ENCODE results near the gene DLK2.
A peak's percentile ranks its signal among the peaks of the same experiment; 100 is the strongest.
"Not testable (repeated sequence)": the region's sequence is repeated elsewhere in the genome, so short reads cannot be mapped to it uniquely, and the experiment has no call there.

DLK2 gene, protein sequence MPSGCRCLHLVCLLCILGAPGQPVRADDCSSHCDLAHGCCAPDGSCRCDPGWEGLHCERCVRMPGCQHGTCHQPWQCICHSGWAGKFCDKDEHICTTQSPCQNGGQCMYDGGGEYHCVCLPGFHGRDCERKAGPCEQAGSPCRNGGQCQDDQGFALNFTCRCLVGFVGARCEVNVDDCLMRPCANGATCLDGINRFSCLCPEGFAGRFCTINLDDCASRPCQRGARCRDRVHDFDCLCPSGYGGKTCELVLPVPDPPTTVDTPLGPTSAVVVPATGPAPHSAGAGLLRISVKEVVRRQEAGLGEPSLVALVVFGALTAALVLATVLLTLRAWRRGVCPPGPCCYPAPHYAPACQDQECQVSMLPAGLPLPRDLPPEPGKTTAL

GRCh38 chr6:43455531-43456428, at the start of gene DLK2:
TSS of gene DLK2 (minus strand) at chr6:43455548. CDS start at chr6:43454825, 723 bp downstream.
- peak; percentile 28 for DNase-seq (ENCODE audit: low spot score)

DNA sequence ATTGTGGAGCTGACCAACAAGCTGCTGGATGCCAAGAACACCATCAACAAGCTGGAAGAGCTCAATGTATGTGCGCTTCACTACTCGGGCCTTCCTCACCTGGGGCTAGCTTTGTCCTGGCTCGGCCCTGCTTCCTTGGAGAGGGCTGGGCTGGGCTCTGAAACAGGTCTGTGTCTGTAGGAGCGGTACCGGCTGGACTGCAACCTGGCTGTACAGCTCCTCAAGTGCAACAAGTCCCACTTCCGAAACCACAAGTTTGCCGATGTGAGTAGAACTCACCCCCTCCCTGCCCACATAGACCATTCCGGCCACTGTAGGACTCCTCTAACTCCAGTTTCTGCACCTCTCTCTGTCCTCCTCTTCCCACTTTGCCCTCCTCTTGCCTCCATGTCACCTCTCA, 48.1 kb upstream of the DLK2 start:
- no peak for DNase-seq (ENCODE audit: low spot score)

GRCh38 chr6:43502666-43503065, 47.3 kb upstream of the DLK2 start:
- DNase-seq (ENCODE audit: low spot score): no peak

DNA sequence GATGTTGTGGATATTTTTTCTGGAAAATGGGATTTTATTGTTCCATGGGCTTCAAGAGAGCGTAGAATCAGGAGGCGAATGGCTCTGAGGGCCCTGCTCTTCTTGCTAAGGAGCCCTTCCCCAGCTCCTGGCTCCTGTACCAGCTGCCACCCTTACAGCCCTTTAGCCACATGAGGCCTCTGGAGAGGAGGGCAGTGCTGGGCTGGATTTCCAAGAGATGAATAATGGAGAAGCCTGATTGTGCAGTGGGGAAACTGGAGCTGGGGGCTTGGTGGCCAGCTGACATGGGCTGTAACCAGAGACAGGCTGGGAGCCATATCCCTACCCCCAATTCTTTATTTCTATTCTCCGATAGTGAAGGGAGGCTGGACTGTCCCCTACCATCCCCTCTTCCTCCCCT, 45.6 kb upstream of the DLK2 start:
- DNase-seq (ENCODE audit: low spot score): no peak

- no peak for DNase-seq (ENCODE audit: low spot score)
These were observed 43.9 kb upstream of the DLK2 start for GRCh38 chr6:43499028-43499815.

GRCh38 chr6:43498291-43498690, 42.9 kb upstream of the DLK2 start:
- not testable (repeated sequence) for DNase-seq (ENCODE audit: low spot score)

- DNase-seq (ENCODE audit: low spot score): no peak
These were observed 42.3 kb upstream of the DLK2 start for GRCh38 chr6:43497689-43498088.

GRCh38 chr6:43497129-43497396, 41.7 kb upstream of the DLK2 start:
- no peak for DNase-seq (ENCODE audit: low spot score)

DNA sequence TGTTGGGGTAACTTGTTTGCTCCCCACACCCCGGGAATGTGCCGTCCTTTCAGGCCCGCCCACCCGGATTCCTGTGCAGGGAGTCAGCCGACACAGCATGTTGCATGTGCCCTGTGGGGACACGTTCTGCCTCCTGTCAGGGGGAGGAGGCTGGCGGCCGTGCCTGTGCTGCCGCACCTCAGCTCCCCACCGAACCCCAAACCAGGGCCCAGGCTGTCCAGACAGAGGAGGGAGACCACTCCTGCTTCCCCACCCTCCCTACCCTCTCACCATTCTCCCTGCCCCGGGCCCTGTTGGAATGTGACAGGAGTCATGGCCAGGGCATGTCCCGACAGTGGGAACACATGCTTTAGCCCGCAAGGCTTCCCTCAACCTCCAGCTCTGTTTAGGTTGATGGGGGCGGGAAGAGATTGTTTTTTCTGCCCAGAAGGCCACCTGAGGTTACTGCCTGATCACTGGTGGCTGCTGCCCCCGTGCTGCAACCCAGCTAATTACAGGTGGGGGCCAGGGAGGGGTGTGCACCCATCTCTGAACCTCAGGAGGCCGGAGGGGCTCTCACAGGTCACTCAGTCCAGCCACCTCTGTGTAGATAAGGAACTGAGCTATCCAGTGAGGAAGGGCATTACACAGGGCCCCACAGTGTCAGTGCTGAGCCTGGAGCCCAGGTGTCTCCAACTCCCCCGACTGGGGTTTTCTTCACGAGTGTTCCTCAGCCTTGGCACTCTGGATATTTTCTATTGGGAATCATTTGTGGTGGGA, 41.2 kb upstream of the DLK2 start:
- no peak for DNase-seq (ENCODE audit: low spot score)

DNA sequence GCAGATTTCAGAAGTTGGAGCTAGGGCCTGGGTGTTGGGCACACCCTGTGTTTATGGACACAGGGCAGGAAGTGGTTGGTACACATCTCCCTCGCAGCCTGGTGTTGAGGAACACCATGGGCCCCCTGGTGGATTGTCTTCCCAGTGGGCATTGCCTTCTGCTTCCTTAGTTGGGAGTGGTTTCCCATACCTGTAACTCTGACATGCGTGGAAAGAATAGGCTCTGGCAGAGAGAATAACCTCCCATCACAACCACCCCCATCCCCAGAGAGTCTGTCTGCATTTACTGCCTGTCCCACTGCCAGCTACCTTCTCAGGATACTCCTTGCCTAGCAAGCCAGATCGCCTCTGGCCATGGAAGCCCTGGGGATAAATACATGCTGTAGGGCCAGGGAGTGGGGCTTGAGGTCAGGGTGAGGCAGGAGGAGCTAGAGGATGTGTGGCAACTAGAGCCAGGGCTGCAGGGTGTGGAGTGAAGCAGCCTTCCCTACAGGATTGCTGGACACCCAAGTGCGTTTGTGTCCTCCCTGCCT, 40.1 kb upstream of the DLK2 start:
- no peak for DNase-seq (ENCODE audit: low spot score)

GRCh38 chr6:43494766-43495165, 39.4 kb upstream of the DLK2 start:
- DNase-seq (ENCODE audit: low spot score): no peak

GRCh38 chr6:43494321-43494720, 39.0 kb upstream of the DLK2 start:
- no peak for DNase-seq (ENCODE audit: low spot score)

DNA sequence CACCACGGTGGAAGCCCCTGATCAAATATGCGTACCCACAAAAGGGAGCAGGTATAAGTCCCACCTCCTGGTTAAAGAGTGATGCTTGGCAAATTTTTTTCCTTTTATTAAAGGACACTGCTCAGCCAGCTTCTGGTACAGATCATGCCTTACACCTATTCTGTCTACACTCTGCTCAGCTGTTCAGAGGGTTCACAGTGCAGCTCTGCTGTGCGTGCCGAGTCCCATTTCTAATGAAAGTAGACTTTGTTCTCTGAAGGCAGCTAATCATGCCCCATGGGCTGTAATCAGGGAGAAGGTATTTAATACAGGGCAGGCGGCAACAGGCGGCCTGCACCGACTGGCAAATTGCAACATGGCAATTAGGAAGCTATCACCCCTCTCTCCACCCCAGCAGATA, 38.5 kb upstream of the DLK2 start:
- no peak for DNase-seq (ENCODE audit: low spot score)

GRCh38 chr6:43493230-43493629, 37.9 kb upstream of the DLK2 start:
- no peak for DNase-seq (ENCODE audit: low spot score)

DNA sequence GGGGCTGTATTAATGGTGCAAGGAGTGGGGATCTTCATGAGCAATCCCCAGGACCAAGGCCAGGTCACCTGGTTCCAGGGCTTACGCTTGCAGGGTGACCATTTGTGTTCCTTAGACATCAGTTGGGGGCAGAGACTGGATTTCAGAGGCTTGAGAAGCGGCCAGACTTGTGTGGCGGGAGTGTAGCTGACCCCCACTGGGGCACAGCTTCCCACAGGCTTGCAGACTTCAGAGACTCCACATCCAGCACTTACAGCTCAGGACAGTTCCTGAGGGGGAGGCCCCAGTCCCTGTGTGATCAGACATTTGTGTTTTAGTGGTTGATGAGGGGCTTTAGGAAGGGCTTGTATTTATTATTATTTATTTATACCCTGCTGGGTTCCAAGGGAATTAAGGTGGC, 37.3 kb upstream of the DLK2 start:
- no peak for DNase-seq (ENCODE audit: low spot score)

GRCh38 chr6:43491750-43492661, 36.7 kb upstream of the DLK2 start:
- DNase-seq (ENCODE audit: low spot score): no peak

DNA sequence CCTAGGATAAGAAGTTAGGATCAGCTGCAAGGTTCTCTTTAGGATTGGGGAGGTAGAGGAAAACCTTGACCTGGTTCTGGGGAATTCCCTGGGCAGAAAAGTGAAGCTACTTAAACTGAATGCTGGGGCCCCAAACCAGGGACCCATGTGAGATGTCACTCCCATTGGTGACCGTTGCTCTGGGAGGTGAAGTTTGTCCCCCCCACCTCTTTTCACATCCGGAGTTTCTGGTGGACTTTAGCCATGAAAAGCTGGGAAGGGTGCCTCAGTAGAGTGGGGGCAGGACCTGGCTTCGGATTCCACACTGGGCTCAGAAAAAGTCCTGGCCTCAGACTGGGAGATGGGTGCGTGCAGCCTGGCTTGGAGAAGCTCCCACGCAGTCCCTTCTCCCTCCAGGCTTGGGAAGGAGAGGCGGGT, 35.2 kb upstream of the DLK2 start:
- DNase-seq (ENCODE audit: low spot score): no peak

DNA sequence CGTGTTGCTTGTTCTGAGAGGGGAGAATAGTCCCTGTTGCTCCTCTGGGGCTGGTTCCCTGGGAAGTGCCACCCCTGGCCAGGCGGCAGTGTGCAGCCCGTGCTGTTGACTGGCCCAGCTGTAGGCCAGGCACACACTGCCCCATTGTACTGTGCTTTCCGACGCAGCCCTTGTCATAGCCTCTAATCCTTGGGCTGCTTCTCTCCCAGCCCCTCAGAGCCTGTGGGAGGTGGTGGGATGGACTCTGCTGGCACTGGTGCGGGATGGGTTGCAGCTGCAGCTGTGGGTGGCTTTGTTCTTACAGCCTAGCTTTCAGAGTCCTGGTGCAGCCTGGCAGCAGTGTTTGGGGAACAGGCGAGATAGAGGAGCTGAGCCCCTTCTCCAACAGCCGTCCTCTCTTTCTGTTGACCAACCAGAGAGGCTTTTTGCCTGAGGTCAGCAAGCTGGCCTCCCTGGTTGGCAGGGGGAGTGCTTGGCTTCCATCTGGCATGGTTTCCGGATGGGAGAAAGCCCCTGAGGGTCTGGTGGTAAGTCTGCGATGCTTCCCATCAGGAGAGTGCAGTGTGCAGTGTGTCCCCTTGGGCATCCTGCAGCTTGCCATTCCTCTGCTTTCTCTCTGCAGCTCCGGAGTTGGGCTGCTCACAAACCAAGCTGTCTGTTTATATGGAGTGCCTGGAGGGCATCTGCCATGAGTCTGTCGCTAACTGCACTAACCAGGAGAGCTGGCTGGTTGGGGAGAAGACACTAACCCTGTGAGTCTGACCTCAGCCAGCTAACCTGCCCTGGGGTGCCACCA, 34.1 kb upstream of the DLK2 start:
- no peak for DNase-seq (ENCODE audit: low spot score)

DNA sequence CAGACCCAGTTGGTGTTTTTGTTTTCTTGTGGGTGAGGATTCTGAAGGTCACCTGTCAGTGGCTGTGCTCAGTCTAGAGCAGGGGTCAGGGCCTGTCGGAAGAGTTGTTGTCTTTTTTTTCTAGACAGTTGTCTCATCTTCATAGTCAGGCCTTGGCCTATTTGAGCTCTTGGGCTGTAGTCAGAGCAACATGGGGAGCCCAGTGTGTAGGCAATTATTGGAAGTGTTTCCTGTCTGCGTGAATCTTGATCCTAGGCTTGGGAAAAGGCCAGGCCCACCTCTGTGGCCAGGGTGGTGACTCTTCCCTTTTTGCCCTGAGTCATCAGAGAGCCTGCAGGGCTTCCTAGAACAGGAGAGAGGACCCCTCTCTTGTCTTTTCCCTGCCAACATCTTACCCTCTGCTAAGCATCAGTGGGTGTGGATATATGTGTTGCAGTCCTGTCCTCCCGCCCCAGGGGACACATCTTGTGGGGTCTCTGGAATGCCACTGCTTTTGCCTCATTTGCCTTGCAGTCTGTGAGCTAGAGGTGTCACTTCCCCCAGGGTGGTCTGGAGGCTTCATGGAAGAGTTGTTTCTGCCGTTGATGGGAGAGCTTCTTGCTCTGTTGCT, 33.4 kb upstream of the DLK2 start:
- no peak for DNase-seq (ENCODE audit: low spot score)
